GM18907 (cell line): ENCODE data around the gene HYI.
"Not testable (repeated sequence)": the region's sequence is repeated elsewhere in the genome, so short reads cannot be mapped to it uniquely, and the experiment has no call there.

Experiments used
- ATAC-seq: cut with Tn5 transposase; IDR thresholded peaks from one replicate; pipeline ENCODE4 v1.9.1; 2021; ENCODE audit warnings: mild to moderate bottlenecking, moderate library complexity; ENCODE audit not compliant: unreplicated experiment

Gene HYI

GRCh38 chr1:43432171-43432860 is 21.4 kb downstream of the HYI start:
- ATAC-seq, result no peak

GRCh38 chr1:43431676-43432075 is 22.1 kb downstream of the HYI start:
- no peak for ATAC-seq

GRCh38 chr1:43430831-43431230 is 22.9 kb downstream of the HYI start:
- no peak for ATAC-seq

DNA sequence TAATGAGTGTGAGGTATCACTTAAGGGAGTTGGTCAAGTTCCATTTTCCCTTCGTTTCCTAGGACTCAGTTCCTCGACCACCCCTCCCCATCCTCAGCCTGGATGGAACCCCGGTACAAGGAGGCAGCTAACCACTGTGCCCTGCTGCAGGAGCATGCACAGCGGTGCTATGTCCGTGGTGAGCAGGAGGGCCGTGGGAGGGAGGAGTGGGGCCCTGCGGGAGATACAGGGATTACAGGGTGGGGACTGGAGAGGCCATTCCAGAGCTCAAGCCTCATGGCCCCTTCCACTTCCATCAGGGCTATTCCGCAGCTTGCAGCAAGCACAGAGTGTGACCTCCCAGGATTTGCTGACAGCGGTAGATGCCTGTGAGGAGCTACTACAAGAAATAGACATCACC is 25.8 kb downstream of the HYI start:
- no peak for ATAC-seq

DNA sequence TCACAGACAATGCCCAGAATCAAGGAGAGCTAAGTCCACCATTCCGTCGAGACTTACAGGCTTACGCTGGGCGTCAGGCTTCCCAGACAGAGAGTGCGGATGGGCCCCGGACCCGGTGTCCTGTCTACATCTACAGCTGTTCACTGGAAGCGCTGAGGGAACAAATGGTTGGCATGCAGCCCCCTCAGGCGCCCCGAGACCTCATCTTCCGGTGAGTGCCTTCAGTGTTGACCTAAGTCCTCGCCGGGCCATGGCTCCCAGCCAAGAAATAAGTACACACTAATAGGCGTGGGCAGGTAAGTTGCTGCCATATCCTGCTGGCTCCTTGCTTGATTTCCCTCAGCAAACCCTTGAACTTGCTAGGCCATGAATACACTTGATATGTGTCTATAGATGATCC is 26.2 kb downstream of the HYI start:
- ATAC-seq, result no peak

- ATAC-seq, result no peak
Measured at GRCh38 chr1:43426221-43426620, 27.5 kb downstream of the HYI start.

DNA sequence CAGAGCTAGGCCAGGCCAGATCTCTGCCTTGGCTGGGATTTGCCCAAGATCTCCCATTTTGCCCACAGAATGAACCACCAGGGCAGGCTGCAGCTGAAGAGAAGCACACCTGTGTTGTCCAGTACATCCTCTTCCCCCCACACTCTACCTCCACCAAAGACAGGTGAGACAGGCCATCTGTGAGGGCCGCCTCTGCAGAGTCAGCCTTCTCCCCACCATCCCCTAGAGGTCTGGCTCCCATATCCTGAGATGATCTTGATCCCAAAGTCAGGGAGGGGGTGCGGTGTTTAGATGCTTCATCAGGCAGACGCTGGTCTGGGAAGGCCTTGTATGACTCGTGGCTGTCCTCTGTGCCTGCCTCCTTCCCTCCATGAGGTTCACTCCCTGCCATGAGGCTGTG is 28.7 kb downstream of the HYI start:
- ATAC-seq, result no peak

DNA sequence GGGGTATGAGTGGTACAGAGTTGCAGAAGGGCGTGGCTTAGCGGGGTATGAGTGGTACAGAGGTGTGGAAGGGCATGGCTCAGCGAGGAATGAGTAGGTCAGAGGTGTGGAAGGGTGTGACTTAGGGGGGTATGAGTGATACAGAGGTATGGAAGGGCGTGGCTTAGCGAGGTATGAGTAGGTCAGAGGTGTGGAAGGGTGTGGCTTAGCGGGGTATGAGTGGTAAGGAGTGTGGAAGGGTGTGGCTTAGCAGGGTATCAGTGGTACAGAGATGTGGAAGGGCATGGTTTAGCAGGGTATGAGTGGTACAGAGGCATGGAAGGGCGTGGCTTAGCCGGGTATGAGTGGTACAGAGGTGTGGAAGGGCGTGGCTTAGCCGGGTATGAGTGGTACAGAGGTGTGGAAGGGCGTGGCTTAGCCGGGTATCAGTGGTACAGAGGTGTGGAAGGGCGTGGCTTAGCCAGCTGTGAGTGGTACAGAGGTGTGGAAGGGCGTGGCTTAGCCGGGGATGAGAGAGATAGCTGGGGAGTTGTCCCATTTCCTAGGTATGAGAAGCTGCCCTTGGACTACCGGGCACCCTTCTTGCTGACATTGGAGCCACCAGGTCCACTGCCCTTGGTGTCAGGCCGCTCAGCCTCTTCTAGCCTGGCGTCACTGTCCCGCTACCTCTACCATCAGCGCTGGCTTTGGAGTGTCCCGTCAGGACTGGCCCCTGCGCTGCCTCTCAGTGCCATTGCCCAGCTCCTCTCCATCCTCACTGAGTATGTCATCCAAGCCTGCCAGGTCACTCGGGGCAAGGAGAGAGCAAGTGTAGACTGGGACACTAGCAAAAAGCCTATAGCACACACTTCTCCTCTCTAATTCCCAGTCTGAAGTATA is 29.8 kb downstream of the HYI start:
- no peak for ATAC-seq

- ATAC-seq, result no peak
Measured at GRCh38 chr1:43422995-43423671, 30.6 kb downstream of the HYI start.

GRCh38 chr1:43421976-43422750 is 31.6 kb downstream of the HYI start:
- ATAC-seq, result no peak

- ATAC-seq, result no peak
Measured at GRCh38 chr1:43421396-43421795, 32.3 kb downstream of the HYI start.

- no peak for ATAC-seq
Measured at GRCh38 chr1:43420874-43421273, 32.9 kb downstream of the HYI start.

DNA sequence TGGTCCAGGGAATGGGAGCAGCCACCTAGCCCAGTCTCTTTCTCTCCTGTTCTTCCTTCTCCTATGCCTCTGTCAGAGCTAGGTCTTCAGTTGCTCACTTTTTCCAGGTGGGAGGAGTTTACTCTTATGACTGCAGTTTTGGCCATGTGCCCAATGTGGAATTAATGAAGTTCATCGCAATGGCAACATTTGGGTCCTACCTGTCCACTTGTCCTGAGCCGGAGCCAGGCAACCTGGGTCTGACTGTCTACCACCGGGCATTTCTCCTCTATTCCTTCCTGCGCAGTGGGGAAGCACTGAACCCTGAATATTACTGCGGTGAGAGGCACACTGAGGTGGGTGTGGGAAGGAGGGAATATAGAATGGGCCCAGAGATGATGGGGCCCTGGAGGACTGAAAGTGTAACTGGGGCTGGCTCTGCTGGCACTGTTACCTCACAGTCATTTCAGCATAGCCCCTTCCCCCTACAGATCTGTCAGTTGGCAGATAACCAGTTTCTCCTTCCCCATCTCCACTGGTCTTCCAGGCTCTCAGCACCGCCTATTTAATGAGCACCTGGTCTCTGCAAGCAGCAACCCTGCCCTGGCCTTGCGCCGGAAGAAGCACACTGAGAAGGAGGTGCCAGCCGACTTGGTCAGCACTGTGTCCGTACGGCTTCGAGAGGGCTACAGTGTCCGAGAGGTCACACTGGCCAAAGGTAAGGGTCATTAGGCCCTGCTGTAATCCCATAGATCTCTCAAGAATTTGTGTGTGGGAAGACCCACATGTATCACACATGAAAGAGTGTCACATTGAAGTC is 33.9 kb downstream of the HYI start:
- no peak for ATAC-seq

DNA sequence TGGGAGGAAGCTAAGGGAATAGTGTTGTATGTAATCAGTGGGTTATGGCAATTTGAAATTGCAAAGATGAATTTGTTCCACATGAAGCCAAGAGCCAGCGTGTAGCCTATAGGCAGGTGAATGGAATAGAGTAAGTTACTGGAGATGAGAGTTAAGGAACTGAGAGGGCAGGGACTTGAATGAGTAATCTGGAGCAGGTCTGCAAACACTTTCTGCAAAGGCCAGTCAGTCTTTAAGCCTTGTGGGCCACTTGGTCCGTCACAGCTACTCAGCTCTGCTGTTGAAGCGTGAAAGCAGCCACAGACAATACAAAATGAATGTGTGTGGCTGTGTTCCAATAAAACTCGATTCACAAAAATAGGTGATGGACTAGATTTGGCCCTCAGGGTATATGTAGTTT is 34.9 kb downstream of the HYI start:
- no peak for ATAC-seq

DNA sequence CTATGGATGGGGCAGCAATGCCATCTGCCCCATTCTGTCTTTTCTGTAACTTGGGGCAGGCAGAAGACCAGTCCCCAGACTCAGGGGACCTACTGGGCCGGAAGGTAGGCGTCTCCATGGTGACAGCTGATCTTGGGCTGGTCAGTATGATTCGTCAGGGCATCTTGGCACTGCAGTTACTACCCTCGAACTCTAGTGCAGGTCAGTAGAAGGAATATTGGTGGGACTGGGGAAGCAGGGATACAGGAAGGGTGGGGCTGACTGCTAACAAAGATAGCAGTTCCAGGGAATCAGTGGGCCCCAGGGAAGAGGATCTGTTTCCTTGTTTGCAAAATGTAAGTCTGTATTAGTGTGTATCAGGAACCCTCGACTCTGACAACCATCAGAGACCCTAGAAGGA is 37.8 kb downstream of the HYI start:
- no peak for ATAC-seq

DNA sequence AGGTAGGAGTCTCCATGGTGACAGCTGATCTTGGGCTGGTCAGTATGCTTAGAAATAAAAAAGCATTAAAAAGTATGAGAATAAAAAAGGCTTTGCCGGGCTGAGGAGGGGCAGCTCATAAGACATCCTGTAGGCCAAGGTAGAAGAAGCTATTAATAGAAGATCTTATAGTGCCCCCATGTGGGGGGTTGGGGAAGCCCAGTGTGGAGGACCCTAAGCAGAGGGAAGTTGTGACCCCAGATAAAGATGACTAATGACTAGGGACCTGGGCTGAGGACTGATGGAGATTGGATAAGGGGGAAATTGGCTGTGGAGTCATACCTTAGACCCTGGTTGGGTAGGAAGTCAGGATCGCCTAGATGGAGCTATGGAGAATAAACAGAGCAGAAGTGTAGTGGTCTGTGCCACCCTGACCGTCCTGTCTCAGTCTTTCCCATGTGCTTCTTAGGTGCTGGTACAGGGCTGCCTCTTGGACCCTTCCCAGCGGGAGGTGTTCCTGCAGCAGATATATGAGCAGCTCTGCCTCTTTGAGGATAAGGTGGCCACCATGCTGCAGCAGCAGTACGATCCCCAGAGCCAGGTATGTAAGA is 39.0 kb downstream of the HYI start:
- no peak for ATAC-seq

GRCh38 chr1:43413426-43413825 is 40.3 kb downstream of the HYI start:
- ATAC-seq, result not testable (repeated sequence)

- ATAC-seq, result no peak
Measured at GRCh38 chr1:43410571-43410970, 43.2 kb downstream of the HYI start.

- no peak for ATAC-seq
Measured at GRCh38 chr1:43405876-43406234, 47.9 kb downstream of the HYI start.
